Measurements from ENCODE around the gene NR3C2. TPM values are rescaled to one million over a fixed set of nuclear protein-coding genes. Genes with fewer than 3 reads are reported as not detected.

The NR3C2 gene
- polyA plus RNA-seq, 1 experiment = 0.18 TPM

- no peak for TF ChIP-seq CTCF (IDR thresholded peaks at IDR 0.05; ENCODE audit: insufficient read depth, low read depth, low read length)
- Histone ChIP-seq H3K27me3 (ENCODE audit: control insufficient read depth, insufficient read depth, low read length) (no peaks in the 10 kb centered on the region), H3K4me3 (ENCODE audit: low read depth, low read length) (no peak overlapping the region), H3K36me3 (ENCODE audit: control insufficient read depth, insufficient read depth, low read length) (no peaks in the 10 kb centered on the region)
- DNase-seq (ENCODE audit: low read depth) = no peak
- CTCF ChIA-PET = interaction anchor here (0.6 kb wide), 1 partner anchor 691 kb away, joined by 3 read pairs; no protein-coding TSS in a partner anchor
- POLR2A ChIA-PET = no interaction called here
These were observed 187.4 kb downstream of the NR3C2 start for GRCh38 chr4:148254621-148255343.

- CTCF ChIA-PET = interaction anchor here (0.6 kb wide), 1 partner anchor 692 kb away, joined by 3 read pairs; no protein-coding TSS in a partner anchor
- Histone ChIP-seq H3K27me3 (ENCODE audit: control insufficient read depth, insufficient read depth, low read length) (no peaks in the 10 kb centered on the region), H3K36me3 (ENCODE audit: control insufficient read depth, insufficient read depth, low read length) (no peaks in the 10 kb centered on the region), H3K4me3 (ENCODE audit: low read depth, low read length) (no peak overlapping the region)
- DNase-seq (ENCODE audit: low read depth) = no peak
- POLR2A ChIA-PET = no interaction called here
- no peak for TF ChIP-seq CTCF (IDR thresholded peaks at IDR 0.05; ENCODE audit: insufficient read depth, low read depth, low read length)
These were observed 188.4 kb downstream of the NR3C2 start for GRCh38 chr4:148253768-148254167.

- no peaks in the 10 kb centered on the region; the same call in 1 of the 2 replicates for H3K27me3 ChIP-seq (ENCODE audit: control insufficient read depth, insufficient read depth, low read length)
- POLR2A ChIA-PET = no interaction called here
- no peak for DNase-seq (ENCODE audit: low read depth)
- H3K4me3 ChIP-seq (ENCODE audit: low read depth, low read length) = no peak overlapping the region
- no peaks in the 10 kb centered on the region for H3K36me3 ChIP-seq (ENCODE audit: control insufficient read depth, insufficient read depth, low read length)
- CTCF ChIA-PET = interaction anchor here (0.9 kb wide), 1 partner anchor 14 kb away, joined by 3 read pairs; no protein-coding TSS in a partner anchor
- no peak for TF ChIP-seq CTCF (IDR thresholded peaks at IDR 0.05; ENCODE audit: insufficient read depth, low read depth, low read length)
These were observed 193.4 kb downstream of the NR3C2 start for GRCh38 chr4:148248824-148249223.

GRCh38 chr4:148245015-148245414, 197.2 kb downstream of the NR3C2 start:
- ChIA-PET POLR2A (no interaction called here), CTCF (no interaction called here)
- Histone ChIP-seq H3K4me3 (ENCODE audit: low read depth, low read length) (no peak overlapping the region), H3K27me3 (ENCODE audit: control insufficient read depth, insufficient read depth, low read length) (no peaks in the 10 kb centered on the region; the same call in 1 of the 2 replicates), H3K36me3 (ENCODE audit: control insufficient read depth, insufficient read depth, low read length) (no peaks in the 10 kb centered on the region)
- DNase-seq (ENCODE audit: low read depth) = no peak
- no peak for TF ChIP-seq CTCF (IDR thresholded peaks at IDR 0.05; ENCODE audit: insufficient read depth, low read depth, low read length)

- POLR2A ChIA-PET = no interaction called here
- CTCF ChIA-PET = interaction anchor here (0.6 kb wide), 1 partner anchor 16 kb away, joined by 3 read pairs; no protein-coding TSS in a partner anchor
- Histone ChIP-seq H3K36me3 (ENCODE audit: control insufficient read depth, insufficient read depth, low read length) (no peaks in the 10 kb centered on the region), H3K4me3 (ENCODE audit: low read depth, low read length) (no peak overlapping the region), H3K27me3 (ENCODE audit: control insufficient read depth, insufficient read depth, low read length) (no peaks in the 10 kb centered on the region; the same call in 1 of the 2 replicates)
- DNase-seq (ENCODE audit: low read depth) = no peak
- no peak for TF ChIP-seq CTCF (IDR thresholded peaks at IDR 0.05; ENCODE audit: insufficient read depth, low read depth, low read length)
These were observed 198.4 kb downstream of the NR3C2 start for GRCh38 chr4:148243837-148244236.
